GM20431 (cell line): ENCODE results near the gene PRDM4.

ENCODE experiments used
- in situ Hi-C: fragments of 300-500 bp; cut with MseI, MboI; formaldehyde crosslinking; loops from one replicate; pipeline ENCODE4 v1.15.0; 2020; ENCODE audit warnings: low sequenced_read_pairs; ENCODE audit not compliant: unreplicated experiment

Gene PRDM4

DNA sequence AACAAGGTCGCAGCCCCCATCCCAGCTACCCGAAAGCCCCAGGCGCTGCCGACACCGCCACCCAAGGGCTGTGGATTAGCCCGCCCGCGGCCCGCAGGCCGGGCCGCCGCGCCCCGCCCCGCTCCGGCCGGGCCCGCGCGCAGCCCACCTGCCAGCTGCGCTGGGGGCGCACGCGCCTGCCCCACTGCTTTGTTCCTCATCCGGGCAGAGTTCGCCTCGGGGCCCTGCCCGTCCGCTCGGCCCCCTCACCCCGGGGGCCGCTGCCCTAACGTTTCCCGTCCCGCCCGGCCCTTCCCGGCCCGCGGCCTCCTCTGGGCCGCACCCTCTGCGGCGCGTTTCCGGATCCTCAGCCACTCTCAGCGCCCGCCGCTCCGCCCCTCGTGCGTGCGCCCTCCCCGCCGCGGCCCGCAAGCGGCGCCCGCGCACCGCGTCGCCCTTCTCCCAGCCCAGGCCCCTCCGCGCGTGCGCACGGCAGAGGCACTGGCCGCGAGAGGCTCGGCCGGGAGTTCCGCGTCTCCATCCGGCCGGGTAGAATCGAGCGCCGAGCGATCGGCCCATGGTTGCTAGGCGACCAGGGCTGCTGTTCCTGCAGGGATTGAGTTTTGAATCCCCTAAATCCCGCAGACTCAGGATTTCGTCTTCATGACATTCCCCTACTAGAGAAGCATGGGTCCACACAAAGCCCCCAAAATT, at the start of gene PRDM4:
PRDM4 (minus strand) TSS at position 329 of the 693 bp plus-strand sequence. CDS start 622 bp downstream, outside the sequence.
- in situ Hi-C loops, result loop anchor here (10.0 kb wide), 1 partner anchor 124 kb away; no protein-coding TSS in a partner anchor

- in situ Hi-C loops, result no loop called here
These were observed 46.7 kb upstream of the PRDM4 start for GRCh38 chr12:107807471-107808150.

DNA sequence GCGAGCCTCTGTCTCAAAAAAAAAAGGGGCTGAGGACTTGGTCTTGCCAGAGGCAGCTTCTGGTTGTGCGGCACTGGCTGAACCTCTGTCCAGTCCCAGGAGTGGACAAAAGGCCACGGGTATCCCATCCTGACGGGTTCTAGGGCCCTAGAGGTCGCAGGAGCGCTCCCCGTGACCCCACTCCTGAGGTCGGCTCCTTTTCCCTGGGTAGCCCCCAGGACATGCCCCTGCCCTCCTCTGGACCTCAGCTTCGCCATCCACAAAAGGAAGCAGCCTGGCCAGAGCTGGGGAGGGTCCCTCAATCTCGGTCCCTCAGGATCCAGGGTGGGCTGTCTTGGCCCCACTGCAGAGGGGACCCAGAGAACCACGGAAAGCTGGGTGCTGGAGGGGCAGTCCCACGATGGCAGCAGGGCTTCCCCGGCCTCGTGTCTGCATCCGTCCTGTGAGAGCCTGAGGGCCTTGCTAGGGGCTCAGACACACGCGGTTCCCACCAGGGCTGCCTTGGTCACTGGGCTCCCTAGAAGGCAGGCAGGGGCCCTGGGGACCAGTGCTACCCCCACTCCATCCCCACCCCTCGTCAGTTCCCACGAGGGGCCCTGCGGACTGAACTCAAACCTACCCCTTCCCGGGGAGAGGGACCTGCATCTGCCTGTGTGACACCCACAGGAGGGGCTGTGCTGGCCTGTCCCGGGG, 44.7 kb upstream of the PRDM4 start:
- in situ Hi-C loops, result no loop called here

DNA sequence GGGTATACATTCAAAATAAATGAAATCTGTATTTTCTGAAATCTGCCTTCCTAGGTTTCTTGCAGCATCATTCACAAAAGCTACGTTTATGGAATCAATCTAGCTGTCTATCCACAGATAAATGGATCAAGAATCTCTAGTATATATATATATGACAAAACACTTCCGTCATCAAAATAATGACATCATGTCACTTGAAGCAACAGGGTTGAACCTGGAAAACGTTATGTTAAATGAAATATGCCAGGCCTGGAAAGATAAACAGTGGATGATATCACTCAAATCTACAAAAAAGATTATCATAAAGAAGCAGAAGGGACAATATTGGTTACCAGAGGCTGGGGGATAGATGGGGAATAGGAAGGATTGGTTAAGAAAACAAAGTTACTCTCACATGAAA, 42.2 kb upstream of the PRDM4 start:
- in situ Hi-C loops, result no loop called here

GRCh38 chr12:107801150-107801549, 40.2 kb upstream of the PRDM4 start:
- in situ Hi-C loops, result no loop called here

GRCh38 chr12:107798580-107798979, 37.6 kb upstream of the PRDM4 start:
- in situ Hi-C loops, result no loop called here

DNA sequence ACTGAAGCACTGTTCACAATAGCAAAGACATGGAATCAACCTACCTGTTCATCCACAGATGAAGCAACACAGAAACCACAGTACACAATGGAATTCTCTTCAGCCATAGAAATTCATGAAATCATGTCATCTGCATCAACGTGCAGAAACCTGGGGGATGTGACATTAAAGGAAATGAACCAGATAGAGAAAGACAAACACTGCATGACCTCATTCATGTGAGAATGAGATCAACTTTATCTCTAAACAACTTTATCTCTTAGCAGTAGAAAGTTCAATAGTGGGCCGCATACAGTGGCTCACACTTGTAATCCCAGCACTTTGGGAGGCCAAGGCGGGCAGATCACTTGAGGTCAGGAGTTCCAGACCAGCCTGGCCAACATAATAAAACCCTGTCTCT, 33.5 kb upstream of the PRDM4 start:
- in situ Hi-C loops, result no loop called here

- in situ Hi-C loops, result no loop called here
These were observed 30.6 kb upstream of the PRDM4 start for GRCh38 chr12:107791465-107792089.

GRCh38 chr12:107788690-107789458, 27.9 kb upstream of the PRDM4 start:
- in situ Hi-C loops, result no loop called here

GRCh38 chr12:107788281-107788680, 27.3 kb upstream of the PRDM4 start:
- in situ Hi-C loops, result no loop called here

DNA sequence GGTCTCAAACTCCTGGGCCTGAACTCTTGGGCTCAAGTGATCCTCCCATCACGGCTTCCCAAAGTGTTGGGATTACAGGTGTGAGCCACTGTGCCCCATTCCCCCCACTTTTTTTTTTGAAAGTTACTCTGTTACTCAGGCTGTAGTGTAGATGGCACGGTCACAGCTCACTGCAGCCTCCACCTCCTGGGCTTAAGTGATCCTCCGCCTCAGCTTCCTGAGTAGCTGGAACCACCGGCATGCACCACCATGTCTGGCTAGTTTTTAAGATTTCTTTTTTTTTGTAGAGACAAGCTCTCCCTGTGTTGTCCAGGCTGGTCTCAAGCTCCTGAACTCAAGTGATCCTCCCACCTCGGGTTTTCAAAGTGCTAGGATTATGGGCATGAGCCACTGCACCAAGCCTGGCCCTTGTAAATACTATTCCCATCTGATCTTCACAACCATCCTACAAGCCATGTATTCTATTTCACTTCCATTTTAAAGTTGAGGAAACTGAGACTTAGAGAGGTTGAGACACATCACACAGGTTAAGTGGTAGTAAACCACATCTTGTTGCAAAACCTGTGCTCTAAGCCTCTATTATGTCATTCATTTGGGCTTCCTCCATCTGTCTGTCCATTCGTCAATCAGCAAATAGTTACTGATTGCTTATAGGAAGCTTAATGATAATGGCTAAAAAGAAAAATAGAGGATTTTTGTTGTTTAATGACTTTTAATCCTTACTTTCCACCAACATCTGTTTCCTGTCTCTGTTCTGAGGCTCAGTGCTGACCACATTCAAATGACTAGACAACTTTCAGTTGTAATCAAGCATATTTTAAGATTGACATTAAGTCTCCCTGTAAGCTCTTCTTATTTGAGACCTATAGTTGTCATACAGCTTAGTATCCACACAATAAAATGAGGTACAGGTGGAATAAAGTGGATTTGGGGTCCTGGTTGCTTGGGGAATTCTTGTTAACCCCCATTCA, 22.8 kb upstream of the PRDM4 start:
- in situ Hi-C loops, result no loop called here

DNA sequence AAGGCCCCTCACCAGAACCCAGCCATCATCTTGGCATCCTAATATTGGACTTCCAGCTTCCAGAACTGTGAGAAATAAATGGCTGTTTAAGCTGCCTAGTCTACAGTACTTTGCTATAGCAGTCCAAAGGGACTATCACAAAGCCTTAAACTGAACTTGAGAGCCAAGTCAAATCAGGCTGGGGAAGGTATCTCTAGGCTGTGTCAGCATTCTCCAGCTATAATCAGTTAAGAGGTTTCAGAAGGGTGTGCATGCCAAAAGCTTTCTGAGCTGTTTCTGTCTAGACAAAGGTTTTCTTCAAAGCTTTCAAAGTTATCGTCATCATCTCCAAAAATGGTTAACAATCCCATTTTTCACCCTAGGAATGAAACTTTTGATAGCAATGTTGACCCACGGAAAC, 21.1 kb upstream of the PRDM4 start:
- in situ Hi-C loops, result no loop called here

- in situ Hi-C loops, result no loop called here
These were observed 19.4 kb upstream of the PRDM4 start for GRCh38 chr12:107780298-107780697.

- in situ Hi-C loops, result no loop called here
These were observed 18.3 kb upstream of the PRDM4 start for GRCh38 chr12:107779077-107779831.

GRCh38 chr12:107778383-107779025, 17.6 kb upstream of the PRDM4 start:
- in situ Hi-C loops, result no loop called here

GRCh38 chr12:107776171-107776570, 15.2 kb upstream of the PRDM4 start:
- in situ Hi-C loops, result no loop called here

DNA sequence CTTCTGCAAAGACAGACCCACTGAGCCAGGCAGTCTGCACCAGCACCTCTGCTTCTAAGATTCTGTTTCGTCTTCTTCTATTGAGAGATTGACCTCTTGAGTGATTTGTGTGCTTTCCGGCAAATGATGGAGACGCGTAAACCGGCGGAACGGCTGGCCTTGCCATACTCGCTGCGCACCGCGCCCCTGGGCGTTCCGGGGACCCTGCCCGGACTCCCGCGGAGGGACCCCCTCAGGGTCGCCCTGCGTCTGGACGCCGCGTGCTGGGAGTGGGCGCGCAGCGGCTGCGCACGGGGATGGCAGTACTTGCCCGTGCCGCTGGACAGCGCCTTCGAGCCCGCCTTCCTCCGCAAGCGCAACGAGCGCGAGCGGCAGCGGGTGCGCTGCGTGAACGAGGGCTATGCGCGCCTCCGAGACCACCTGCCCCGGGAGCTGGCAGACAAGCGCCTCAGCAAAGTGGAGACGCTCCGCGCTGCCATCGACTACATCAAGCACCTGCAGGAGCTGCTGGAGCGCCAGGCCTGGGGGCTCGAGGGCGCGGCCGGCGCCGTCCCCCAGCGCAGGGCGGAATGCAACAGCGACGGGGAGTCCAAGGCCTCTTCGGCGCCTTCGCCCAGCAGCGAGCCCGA, 14.3 kb upstream of the PRDM4 start:
- in situ Hi-C loops, result no loop called here
